Measurements from ENCODE around the gene PEX10. TPM values are rescaled to one million over a fixed set of nuclear protein-coding genes. Genes with fewer than 3 reads are reported as not detected.

The PEX10 gene
- total RNA-seq, 1 experiment from 2014 or later = 24.3 TPM

- intact Hi-C loops (cut with micrococcal nuclease; ENCODE audit: unreplicated experiment) = no loop called here
- peaks cover 38% of the 10 kb centered on the region; the same call in 1 of the 2 replicates for H3F3A ChIP-seq (ENCODE audit: insufficient read depth, low read depth)
- ChIA-PET CTCF (no interaction called here), POLR2A (ENCODE audit: unreplicated experiment) (no interaction called here)
- H3K9me3 ChIP-seq (ENCODE audit: insufficient read depth, low read depth) = no peaks in the 10 kb centered on the region
- H3K4me1 ChIP-seq (replicated peaks; ENCODE audit: insufficient read depth) = no peaks in the 10 kb centered on the region
- TF ChIP-seq CTCF (conservative IDR thresholded peaks at IDR 0.05) = no peak
- TF ChIP-seq EZH2 (IDR thresholded peaks at IDR 0.05; ENCODE audit: low read depth) = no peak
- no peaks in the 10 kb centered on the region for H3K9me2 ChIP-seq (ENCODE audit: insufficient read depth)
- no peak overlapping the region for H2AFZ ChIP-seq
- no peak overlapping the region for H3K4me2 ChIP-seq
- no peaks in the 10 kb centered on the region for H3K27me3 ChIP-seq (ENCODE audit: insufficient read depth, low read depth)
- H3K27ac ChIP-seq = no peak overlapping the region
- no peaks in the 10 kb centered on the region for H3K79me2 ChIP-seq (ENCODE audit: low read depth)
- H4K20me1 ChIP-seq (ENCODE audit: insufficient read depth) = peaks cover 28% of the 10 kb centered on the region; the same call in 1 of the 2 replicates
- BruUV-seq (replicated peaks) = no TSS peak
- H3K4me3 ChIP-seq = no peak overlapping the region
- peak in 1 of 2 experiments; percentile 11 for DNase-seq
- H3K36me3 ChIP-seq (ENCODE audit: low read depth) = no peaks in the 10 kb centered on the region
Observed at GRCh38 chr1:2402420-2402819, 9.9 kb downstream of the PEX10 start.

- Histone ChIP-seq H3K27ac (no peak overlapping the region), H3K4me1 (replicated peaks; ENCODE audit: insufficient read depth) (no peaks in the 10 kb centered on the region), H3K79me2 (ENCODE audit: low read depth) (no peaks in the 10 kb centered on the region; the same call in 1 of the 2 replicates), H3K27me3 (ENCODE audit: insufficient read depth, low read depth) (no peaks in the 10 kb centered on the region), H3K4me2 (no peak overlapping the region), H3K36me3 (ENCODE audit: low read depth) (0 out of 2 replicates have a peak, but pooled peaks cover 6% of the 10 kb centered on the region), H3K9me3 (ENCODE audit: insufficient read depth, low read depth) (no peaks in the 10 kb centered on the region), H4K20me1 (ENCODE audit: insufficient read depth) (peaks cover 29% of the 10 kb centered on the region; the same call in 1 of the 2 replicates), H3F3A (ENCODE audit: insufficient read depth, low read depth) (peaks cover 38% of the 10 kb centered on the region; the same call in 1 of the 2 replicates), H2AFZ (no peak overlapping the region), H3K4me3 (no peak overlapping the region), H3K9me2 (ENCODE audit: insufficient read depth) (no peaks in the 10 kb centered on the region)
- POLR2A ChIA-PET (ENCODE audit: unreplicated experiment) = no interaction called here
- no peak for TF ChIP-seq CTCF (conservative IDR thresholded peaks at IDR 0.05)
- no peak for TF ChIP-seq EZH2 (IDR thresholded peaks at IDR 0.05; ENCODE audit: low read depth)
- no TSS peak for BruUV-seq (replicated peaks)
- CTCF ChIA-PET = no interaction called here
- intact Hi-C loops (cut with micrococcal nuclease; ENCODE audit: unreplicated experiment) = no loop called here
- peak in 1 of 2 experiments; percentile 31 for DNase-seq
Observed at GRCh38 chr1:2400950-2401649, 11.3 kb downstream of the PEX10 start.

GRCh38 chr1:2400576-2400909 lies 11.8 kb downstream of the PEX10 start:
- TF ChIP-seq EZH2 (IDR thresholded peaks at IDR 0.05; ENCODE audit: low read depth) (no peak), CTCF (conservative IDR thresholded peaks at IDR 0.05) (no peak)
- Histone ChIP-seq H3K79me2 (ENCODE audit: low read depth) (peaks cover 2% of the 10 kb centered on the region), H3K36me3 (ENCODE audit: low read depth) (peaks cover 10% of the 10 kb centered on the region; the same call in 1 of the 2 replicates), H3K4me2 (no peak overlapping the region), H3K27ac (no peak overlapping the region), H3K27me3 (ENCODE audit: insufficient read depth, low read depth) (no peaks in the 10 kb centered on the region), H2AFZ (no peak overlapping the region), H3K4me3 (no peak overlapping the region), H3K9me2 (ENCODE audit: insufficient read depth) (no peaks in the 10 kb centered on the region), H4K20me1 (ENCODE audit: insufficient read depth) (peaks cover 34% of the 10 kb centered on the region; the same call in 1 of the 2 replicates), H3K4me1 (replicated peaks; ENCODE audit: insufficient read depth) (no peaks in the 10 kb centered on the region), H3K9me3 (ENCODE audit: insufficient read depth, low read depth) (no peaks in the 10 kb centered on the region), H3F3A (ENCODE audit: insufficient read depth, low read depth) (peaks cover 33% of the 10 kb centered on the region; the same call in 1 of the 2 replicates)
- no TSS peak for BruUV-seq (replicated peaks)
- ChIA-PET CTCF (no interaction called here), POLR2A (ENCODE audit: unreplicated experiment) (no interaction called here)
- no peak for DNase-seq
- intact Hi-C loops (cut with micrococcal nuclease; ENCODE audit: unreplicated experiment) = no loop called here

Measured in PC-9 (cell line).